GM18517 (cell line): Measurements from ENCODE around the gene JMJD8.

Source experiments
- ATAC-seq: cut with Tn5 transposase; IDR thresholded peaks from one replicate; pipeline ENCODE4 v1.9.1; 2021; ENCODE audit warnings: mild to moderate bottlenecking, moderate library complexity; ENCODE audit not compliant: unreplicated experiment

JMJD8 gene

DNA sequence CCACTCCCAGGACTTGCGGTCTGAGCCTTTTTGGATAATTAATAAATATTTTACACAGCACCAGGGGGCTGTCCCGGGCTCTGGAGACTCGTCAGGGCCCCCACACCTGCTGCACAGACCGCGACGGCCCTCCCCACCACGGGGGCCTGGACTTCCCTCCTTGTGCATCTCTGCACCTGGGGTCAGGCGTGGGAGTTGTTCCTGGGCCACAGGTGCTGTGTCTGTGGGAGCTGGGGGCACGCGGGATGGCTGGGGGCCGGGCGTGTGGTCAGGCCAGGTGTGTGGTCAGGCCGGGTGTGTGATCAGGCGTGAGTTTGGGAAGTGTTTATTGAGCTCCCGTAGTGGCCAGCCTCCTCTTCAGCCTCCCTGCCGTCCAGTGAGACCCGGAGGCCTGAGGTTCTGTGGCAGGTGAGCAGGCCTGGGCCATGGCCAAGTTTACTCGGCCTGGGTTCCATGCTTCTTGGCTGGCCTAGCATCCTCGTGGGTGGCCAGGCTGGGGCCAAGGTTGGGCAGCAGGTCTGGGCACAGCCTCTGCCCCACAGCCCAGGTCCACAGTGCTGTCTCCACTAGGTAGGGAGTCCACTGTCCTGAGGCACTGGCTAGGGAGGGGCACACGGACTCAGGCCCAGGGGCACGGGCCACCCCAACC, 5.8 kb downstream of the JMJD8 start:
- ATAC-seq = no peak

DNA sequence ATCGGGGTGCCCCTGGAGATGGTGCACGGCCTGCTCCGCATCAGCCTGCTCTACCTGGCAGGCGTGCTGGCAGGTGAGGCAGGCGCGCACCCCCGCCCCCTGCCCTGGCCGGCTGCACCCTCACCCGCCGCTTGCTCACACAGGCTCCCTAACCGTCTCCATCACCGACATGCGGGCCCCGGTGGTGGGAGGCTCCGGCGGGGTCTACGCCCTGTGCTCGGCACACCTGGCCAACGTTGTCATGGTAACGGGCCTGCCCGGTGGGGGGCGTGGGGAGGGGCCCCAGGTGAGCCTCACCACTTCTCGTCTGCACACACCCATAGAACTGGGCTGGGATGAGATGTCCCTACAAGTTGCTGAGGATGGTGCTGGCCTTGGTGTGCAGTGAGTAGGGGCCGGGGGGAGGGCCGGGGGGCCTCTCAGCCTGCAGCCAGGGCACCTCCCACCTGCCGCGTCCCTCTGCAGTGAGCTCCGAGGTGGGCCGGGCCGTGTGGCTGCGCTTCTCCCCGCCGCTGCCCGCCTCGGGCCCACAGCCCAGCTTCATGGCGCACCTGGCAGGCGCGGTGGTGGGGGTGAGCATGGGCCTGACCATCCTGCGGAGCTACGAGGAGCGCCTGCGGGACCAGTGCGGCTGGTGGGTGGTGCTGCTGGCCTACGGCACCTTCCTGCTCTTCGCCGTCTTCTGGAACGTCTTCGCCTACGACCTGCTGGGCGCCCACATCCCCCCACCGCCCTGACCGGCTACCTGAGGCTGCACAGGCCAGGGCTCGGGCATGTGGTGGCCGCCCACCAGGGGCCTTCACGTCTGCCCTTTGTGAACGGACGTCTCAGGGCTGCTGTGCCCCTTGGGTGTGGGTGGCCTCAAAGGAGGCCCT, 6.6 kb downstream of the JMJD8 start:
- ATAC-seq = no peak

DNA sequence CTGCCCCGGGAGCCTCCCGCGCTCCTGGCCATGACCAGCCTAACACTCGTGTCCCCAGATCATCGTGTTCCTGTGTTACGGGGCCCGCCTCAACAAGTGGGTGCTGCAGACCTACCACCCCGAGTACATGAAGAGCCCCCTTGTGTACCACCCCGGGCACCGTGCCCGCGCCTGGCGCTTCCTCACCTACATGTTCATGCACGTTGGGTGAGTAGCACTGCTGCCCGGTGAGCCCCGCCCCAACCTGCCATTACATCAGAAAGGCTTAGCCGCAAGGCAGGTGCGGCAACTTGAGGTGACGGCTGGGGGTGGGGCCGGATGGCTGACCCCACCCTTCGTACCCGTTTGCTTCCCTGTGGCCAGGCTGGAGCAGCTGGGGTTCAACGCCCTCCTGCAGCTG, 7.2 kb downstream of the JMJD8 start:
- ATAC-seq = no peak

DNA sequence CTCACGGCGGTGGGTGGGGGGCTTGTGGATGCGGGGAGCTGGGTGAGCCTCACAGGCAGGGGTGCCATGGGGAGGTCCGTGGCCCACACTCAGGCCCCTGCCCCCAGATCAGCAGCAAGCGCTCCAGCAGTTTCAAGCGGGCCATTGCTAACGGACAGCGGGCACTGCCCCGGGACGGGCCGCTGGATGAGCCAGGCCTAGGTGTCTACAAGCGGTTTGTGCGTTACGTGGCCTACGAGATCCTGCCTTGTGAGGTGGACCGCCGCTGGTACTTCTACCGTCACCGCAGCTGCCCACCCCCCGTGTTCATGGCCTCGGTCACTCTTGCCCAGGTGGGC, 7.6 kb downstream of the JMJD8 start:
- ATAC-seq = no peak

DNA sequence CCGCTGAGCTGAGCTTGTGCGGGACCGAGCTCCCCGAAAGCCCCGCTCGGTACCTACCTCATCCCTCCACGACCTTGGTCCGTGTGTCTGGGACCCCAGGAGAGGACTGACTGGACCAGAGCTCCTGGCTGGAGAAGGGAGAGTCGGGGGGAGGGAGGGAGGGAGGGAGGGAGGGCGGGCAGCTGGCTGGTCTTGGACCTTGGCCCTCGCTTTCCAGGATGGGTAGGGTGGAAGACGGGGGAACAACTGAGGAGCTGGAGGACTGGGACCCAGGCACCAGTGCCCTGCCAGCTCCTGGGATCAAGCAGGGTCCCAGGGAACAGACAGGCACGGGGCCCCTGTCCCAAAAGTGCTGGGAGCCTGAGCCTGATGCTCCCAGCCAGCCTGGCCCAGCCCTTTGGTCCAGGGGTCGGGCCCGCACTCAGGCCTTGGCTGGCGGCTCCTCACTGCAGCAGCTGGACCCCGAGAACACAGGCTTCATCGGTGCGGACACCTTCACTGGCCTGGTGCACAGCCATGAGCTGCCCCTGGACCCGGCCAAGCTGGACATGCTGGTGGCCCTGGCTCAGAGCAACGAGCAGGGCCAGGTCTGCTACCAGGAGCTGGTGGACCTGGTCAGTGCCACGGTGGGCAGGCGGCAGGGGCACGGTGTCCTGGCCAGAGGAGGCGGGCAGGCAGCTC, 8.1 kb downstream of the JMJD8 start:
- ATAC-seq = no peak

DNA sequence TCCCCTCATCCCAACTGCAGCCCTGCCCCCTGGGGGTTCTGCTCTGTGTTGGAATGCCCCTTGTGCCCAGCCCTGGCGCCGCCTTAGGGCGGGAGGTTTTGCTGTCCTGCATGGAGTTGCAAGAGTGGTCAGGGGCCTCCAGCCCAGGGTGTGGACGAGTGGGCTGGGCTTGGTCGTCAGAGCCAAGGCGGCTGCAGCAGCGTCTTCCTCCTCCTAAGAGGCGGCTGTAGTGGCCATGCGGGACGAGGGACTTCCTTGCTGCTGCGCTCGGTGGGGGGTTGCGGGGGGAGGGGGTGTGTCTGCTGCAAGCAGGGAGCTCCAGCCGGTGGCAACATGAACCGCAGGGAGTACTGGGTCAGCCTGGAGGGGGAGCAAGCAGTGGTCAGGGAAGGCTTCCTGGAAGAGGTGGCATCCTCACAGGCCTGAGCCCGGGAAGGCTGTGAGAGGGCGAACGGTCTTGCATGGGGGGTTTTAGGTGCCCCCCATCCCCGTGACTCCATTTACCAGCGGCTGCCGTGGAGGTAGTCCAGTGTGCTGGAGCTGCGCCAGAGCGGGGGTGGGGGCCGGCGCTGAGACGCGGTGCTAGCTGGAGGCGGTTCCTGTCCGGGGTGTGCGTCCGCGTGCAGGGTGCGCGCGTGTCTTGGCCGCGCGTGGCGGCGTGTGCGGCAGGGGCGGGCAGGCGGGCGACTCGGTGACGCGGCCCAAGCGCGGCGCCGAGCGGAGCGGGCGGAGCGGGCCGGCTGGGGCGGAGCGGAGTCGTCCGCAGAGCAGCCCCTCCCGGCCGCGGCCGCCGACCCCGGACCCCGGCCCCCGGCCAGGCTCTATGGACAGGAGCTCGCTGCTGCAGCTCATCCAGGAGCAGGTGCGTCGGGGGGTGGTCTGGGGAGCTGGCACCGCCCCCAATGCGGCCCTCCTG, 8.9 kb downstream of the JMJD8 start, which contains the start of gene RHBDL1:
RHBDL1 (plus strand) TSS at position 704 of the 916 bp plus-strand sequence; CDS start at position 824, 120 bp downstream.
- ATAC-seq = no peak

DNA sequence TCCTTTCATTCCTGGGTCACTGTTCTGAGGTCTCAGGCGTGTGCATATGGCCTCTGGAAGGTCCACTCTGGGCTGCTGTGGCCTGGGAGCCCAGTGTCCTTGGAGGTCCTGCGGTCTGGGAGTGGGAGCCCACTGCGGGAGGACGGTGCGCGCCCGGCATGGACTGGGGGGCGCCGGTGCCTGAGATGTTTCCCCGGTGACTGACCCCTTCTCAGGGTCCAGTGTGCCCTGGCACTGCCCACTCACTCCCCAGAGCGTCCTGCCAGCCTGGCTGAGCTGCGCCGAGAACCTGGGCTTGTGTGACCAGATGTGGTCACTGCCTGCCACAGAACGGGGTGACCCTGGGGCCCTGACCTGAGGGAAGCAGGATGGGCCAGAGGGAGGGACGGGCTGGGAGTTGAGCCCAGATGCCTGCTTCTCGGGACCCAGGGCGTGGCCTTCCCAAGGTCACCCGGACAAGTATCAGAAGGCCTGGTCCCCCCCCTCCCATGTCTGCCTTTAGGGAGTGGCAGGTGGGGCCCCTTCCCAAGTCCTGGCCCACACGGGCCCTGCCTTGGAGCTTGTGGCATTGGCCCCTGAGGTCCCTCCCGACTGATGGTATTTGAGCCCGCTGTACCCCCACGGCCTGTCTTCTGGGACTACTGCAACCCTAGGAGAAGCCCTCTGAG, 9.8 kb downstream of the JMJD8 start:
- no peak for ATAC-seq

DNA sequence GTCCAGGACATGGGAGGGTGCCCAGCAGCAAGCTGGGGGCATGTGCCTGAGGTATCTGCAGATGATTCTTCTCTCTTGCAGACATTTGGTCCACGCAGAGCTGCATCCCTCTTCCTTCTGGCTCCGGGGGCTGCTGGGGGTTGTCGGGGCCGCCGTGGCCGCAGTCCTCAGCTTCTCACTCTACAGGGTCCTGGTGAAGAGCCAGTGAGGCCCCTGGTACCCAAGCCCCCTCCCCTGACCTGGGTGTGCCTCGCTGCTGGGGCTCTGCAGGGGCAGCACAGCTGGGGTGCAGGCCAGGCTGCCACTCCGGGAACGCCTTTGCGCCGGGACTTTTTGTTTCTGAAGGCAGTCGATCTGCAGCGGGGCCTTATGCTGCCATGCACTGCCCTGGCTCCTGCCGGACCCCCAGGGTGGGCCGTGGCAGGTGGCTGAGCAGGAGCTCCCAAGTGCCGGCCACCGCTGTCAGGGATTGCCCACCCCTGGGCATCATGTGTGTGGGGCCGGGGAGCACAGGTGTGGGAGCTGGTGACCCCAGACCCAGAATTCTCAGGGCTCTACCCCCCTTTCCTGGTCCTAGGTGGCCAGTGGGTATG, 10.6 kb downstream of the JMJD8 start:
- no peak for ATAC-seq

DNA sequence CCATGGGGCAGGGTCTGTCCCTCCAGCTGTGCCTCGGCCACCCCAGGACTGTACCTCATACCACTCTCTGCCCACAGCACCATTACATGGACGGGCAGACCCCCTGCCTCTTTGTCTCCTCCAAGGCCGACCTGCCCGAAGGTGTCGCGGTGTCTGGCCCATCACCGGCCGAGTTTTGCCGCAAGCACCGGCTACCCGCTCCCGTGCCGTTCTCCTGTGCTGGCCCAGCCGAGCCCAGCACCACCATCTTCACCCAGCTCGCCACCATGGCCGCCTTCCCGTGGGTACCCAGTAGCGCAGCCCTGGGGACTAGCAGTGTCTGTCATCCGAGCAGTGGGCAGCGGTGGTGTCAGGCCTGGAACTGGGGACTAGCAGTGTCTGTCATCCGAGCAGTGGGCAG, 11.3 kb downstream of the JMJD8 start:
- no peak for ATAC-seq

DNA sequence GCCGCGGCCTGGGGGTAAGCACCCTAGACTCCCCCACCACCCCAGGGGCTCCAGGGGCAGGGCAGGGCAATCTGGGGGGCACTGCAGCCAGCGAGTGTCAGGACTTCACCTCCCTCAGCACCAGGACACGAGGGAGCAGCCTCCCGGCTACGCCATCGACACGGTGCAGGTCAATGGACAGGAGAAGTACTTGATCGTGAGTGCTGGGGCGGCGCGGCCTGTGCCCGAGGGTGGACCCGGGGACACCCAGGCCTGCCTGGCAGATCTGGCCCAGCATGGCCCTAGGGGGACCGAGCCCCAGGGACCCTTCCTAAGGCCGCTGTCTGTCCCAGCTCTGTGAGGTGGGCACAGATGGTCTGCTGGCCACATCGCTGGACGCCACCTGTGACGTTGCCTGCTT, 11.8 kb downstream of the JMJD8 start:
- no peak for ATAC-seq

DNA sequence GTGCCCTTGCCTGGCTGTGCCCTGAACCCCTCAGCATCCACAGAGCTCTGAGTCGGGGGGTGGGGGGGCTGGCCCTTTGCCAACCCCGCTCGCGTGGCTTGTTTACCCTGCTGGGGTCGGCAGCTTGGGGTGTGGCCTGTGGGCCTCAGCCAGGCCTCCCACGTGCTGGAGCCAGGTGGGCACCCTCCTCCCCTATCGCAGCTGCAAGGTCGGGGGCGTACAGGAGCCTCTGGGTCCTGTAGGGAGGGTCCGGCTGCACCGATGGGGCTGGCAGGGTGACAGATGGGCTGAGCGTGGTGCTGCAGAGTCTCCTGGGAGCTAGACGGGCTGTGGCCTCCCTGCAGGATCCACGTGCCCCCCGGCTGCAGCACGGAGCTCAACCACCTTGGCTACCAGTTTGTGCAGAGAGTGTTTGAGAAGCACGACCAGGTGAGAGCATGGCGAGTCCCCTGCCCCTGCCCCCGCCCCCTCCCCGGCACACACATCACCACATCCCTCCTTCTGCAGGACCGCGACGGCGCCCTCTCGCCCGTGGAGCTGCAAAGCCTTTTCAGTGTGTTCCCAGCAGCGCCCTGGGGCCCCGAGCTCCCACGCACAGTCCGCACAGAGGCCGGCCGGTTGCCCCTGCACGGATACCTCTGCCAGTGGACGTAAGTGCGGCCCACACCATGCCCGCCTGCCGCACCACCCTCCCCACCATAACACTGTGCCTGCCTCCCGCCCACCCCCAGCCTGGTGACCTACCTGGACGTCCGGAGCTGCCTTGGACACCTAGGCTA, 12.6 kb downstream of the JMJD8 start:
- no peak for ATAC-seq

DNA sequence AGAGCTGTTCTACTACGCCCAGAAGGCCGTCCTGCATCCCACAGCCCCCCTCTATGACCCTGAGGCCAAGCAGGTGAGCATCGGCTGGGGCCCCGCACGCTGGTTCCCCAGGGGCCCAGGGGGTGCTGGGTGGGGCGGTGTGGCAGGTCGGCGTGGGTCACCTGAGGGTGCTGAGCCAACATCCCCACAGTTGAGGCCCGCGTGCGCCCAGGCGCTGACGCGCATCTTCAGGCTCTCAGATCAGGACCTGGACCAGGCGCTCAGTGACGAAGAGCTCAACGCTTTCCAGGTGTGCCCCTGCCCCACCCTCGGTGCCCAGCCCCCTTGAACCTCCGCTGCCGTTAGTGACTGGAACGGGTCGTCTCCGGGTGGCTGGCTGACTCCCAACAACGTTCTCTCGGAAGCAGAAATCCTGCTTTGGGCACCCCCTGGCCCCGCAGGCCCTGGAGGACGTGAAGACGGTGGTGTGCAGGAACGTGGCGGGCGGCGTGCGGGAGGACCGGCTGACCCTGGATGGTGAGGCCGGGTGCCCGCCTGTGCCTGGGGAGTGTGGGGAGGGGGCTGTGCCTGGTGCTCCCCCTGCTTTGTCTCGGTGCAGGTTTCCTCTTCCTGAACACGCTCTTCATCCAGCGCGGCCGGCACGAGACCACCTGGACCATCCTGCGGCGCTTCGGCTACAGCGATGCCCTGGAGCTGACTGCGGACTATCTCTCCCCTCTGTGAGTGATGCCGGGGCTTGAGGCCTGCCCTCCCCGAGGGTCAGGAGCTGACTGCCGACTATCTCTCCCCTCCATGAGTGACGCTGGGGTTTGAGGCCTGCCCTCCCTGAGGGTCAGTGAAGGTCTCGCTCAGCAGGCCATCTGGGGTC, 13.4 kb downstream of the JMJD8 start:
- no peak for ATAC-seq

DNA sequence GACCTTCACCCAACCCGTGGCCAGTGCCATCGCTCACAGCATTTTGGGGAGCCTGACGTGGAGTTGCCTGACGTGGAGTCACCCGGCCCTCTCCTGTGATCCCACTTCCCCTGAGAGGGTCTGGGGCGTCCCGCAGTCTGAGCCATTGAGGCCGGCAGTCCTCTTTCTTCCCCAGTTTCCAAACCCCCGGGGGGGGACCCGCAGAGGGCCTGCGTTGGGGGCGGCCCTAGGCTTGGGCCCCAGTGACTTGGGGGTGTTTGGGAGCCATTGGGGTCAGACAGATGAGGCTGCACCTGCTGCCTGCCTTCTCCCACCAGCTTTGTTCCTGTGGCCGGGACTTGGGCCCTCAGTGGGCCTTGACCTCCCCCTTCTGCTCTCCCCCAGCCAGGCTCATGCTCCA, 14.5 kb downstream of the JMJD8 start:
- no peak for ATAC-seq

DNA sequence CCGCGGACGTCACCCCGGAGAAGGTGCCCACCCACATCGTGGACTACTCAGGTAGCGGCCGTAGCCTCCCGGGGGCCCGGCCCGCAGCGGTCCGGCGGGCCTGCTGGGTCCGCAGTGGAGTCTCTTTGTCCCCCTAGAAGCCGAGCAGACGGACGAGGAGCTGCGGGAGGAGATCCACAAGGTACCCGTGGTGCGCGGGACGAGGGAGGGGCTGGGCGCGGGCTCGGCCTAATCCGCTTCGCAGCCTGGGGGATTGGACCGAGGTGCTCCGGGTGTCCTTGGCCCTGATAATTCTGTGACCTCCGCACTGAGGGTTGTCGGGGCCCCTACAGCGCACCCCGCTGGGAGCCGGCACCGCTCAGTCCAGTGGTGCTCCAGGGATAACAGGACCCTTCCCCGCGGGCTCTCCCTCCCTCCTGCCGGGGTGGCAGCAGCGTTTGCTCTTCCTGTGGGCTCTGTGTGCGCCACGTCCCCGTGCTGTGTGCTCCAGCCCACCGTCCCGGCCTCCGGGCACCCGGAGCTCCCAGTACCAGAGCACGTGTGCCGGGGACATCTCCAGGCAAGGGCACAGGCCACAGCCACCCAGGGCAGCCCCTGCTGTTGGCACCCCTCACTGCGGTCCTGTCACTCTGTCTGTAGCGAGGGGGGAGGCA, 15.5 kb downstream of the JMJD8 start:
- ATAC-seq = no peak

DNA sequence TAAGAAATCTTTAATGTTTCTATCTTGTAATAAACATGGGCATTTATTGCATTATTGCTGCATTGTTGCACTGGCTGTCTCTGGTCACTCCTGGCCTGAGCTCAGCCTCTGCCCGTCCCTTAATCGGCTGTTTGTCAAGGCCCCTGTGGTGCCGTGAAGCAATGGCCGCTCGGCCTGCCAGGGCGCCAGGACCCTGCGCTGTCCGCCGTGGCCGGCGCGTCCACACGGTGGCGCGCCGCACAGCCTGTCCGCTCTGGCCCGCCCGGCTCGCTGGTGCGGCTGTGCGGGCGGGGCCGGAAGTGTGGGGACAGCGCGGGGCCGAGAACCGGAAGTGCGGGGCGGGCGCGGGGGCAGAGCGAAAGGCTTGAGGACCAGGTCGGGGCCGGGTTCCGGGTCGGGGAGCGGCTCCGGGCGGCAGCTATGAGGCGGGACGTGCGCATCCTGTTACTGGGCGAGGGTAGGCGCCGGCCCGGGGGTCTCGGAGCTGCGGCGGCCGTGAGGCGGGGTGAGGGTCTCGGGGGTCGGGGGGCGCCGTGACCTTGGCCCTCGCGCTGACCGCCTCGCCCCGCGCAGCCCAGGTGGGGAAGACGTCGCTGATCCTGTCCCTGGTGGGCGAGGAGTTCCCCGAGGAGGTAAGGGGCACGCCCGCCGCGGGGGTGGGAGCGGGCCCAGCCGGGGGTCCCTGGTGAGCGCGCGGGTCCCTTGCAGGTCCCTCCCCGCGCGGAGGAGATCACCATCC, 16.2 kb downstream of the JMJD8 start, which contains the start of gene RHOT2:
RHOT2 (plus strand) TSS at position 353 of the 739 bp plus-strand sequence; CDS start at position 421, 68 bp downstream.
- no peak for ATAC-seq

DNA sequence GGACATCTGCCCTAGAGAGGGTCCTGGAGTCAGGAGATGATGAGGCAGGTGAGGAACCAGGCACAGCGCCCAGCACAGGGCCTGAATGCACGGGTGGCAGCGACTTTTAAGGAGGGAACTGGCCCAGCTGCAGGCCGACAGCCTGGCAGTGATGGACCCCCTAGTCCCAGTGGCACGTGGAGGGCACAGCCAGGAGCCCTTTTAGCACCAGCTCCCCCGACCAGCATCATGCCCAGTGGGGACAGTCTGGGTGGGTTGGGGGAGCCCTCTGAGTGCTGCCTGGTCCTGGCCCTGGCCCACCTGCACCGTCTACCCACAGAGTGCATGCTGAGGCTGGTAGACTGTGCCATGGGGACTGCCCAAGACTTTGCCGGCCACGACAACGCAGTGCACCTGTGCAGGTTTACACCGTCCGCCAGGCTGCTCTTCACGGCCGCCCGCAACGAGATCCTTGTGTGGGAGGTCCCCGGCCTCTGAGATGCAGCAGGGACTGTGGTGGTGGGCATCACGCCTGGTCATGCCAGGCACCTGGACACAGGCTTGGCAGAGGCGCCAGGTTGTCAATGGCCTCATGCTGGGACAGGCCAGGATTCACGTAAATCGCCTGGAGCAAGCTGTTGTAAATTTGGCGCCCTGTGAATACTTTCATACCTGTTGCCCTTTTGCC, 16.9 kb downstream of the JMJD8 start:
- no peak for ATAC-seq
